Activated CD4-positive, alpha-beta T cell treated with anti-CD3 and anti-CD28 coated beads, Interleukin-2, amount 50 U/mL, for 1 hour (primary cell): ENCODE measurements around the gene LRRC75B.

Experiments
- DNase-seq: peaks from one replicate; pipeline ENCODE4 v3.0.0-alpha.2; 2020

Gene LRRC75B

DNA sequence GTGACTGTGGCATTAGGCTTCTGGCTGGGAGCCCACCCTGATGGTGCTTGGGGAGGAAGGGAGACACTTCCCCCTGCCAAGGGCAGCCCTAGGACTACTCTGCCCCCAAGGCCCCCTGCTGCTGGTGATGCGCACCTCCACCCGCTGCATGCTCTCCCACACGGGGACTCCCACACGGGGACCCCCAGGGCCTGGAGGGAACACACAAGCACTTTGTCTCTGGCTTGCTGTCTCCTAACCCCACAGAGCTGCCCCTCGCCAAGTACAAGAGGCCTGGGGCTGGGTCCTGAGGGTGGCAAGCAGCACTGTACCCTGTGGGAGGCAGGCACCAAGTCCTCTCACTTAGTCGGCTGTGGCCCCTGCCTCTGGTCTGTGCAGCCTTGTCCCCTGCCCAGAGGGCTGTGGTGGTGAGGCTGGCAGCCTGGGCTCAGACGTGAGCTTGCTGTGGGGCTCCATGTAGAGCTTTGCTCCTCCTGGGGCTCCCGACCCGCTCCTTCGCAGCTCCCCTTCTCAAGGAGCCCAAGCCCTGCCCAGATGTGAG lies 7.9 kb downstream of the LRRC75B start:
- DNase-seq, result no peak

DNA sequence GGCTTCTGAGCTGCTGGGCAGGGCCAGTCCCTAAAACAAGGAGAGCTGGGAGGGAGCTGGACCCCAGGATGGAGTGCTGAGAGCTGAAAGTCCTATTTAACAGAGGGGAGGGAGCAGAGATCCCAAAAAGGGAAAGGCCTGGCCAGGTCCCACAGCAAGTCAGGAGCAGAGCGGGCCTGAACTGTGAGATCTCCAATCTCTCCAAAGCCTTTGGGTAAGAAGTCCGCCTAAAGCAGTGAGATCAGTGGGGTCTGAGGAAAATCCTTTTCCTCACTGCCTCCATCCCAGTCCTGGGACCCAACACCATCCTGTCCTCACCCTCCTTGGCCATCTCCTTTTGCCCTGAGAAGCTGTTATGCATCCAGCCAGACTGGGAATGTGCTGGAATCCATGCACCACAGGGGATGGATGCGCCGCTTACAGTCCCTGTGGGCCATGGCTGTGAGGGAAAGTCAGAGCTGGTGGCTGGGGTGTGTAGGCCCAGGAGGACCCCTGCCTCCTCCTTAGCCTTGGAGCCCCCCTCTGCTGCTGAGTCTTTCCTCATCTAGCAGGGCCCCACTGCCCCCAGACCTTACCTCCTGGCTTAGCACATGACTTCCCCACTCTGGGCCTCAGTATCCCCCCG lies 8.6 kb downstream of the LRRC75B start:
- DNase-seq, result no peak

DNA sequence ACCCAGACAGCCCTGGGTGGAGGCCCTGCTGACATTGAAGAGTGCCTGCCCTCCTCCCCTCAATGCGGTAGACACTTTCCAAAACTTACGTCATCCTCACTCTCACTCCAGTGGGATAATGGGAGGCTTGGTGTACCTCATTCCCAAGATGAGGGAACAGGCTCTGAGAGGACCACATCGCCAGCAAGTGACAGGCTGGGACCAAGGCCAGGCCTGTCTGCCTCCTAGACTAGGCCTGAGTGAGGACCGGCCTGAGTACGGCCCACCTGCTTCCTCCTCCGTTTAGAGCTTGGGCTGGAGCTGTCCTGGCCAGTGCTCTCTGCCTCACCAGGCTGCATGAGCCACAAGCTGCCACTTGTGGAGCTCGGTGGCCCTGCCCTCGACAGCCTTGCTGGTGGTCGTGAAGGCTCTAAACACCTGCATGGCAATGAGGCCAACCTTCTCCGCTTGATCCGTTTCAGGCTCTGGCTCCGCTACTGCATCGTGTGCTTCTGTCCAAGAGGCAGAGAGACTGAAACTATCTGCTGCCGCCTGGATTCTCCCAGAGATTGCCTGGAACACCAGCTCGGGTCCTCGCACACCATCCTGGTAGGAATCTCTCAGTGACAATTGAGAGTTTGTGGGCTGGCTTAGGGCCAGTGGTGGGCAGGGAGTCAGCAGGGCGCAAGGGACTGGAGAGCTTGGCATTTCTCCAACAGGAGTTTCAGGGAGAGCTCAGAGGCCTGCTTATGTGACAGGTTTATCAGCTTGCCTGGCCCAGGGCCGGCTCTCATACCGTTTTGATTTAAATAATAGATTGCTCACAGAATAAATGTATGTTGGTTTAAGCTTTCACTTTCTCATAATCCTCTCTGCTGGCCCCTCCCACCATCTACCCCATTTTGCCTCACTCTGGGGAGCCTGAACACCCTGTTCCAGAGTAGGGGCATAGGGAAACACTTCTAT lies 9.4 kb downstream of the LRRC75B start:
- no peak for DNase-seq

DNA sequence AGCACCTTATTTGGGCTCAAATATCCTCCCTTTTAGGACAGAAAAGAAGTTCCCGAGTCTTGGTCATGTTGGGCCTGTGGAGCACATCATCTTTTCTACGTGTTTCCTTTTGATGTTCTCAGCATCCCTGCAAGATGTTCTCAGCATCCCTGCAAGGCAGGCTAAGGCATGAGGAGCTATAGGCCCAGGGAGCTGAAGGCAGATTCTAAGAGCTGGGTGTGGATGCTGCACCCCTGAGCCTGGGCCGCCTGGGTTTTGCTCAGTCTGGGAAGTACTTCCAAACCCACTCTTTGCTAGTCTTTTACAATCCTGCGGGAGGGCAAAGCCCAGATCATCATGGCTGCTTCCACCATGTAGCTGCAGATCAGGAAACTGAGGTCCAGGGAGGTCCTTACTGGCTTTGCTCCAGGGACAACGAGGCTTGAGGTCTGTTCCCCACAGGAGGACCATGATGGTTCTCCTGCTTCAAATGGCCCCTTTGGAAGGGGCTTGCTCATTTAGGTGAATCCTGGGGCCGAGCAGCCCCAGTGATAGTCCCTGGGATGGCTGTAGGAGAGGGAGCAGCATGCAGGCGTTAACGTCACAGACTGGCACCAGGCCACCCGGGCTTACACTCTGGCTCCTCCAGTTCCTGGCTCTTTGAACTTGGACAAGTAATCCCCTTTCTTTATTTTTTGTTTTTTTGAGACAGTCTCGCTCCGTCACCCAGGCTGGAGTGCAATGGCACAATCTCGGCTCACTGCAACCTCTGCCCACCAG lies 10.6 kb downstream of the LRRC75B start:
- no peak for DNase-seq

GRCh38 chr22:24580276-24580675 lies 12.6 kb downstream of the LRRC75B start:
- DNase-seq, result no peak

DNA sequence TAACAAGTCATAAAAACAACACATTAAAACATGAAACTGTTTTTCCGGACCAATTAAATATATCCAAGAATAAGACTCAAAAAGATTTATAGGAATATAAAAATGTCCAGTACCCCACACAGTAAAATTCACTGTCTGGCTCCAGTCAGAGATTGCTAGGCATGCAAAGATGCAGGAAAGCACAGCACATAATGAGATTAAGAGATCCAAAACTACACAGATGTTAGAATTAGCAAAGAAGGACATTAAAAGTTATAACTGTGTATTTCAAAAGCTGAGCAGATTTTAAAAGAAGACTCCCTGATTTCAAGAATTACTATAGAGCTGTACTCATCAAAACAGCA lies 13.6 kb downstream of the LRRC75B start:
- no peak for DNase-seq

GRCh38 chr22:24578355-24579257 lies 14.3 kb downstream of the LRRC75B start:
- DNase-seq, result no peak

- DNase-seq, result no peak
Observed at GRCh38 chr22:24576778-24577177, 16.1 kb downstream of the LRRC75B start.

GRCh38 chr22:24571266-24571665 lies 21.6 kb downstream of the LRRC75B start:
- DNase-seq, result no peak

- no peak for DNase-seq
Observed at GRCh38 chr22:24567668-24568067, 25.2 kb downstream of the LRRC75B start.

DNA sequence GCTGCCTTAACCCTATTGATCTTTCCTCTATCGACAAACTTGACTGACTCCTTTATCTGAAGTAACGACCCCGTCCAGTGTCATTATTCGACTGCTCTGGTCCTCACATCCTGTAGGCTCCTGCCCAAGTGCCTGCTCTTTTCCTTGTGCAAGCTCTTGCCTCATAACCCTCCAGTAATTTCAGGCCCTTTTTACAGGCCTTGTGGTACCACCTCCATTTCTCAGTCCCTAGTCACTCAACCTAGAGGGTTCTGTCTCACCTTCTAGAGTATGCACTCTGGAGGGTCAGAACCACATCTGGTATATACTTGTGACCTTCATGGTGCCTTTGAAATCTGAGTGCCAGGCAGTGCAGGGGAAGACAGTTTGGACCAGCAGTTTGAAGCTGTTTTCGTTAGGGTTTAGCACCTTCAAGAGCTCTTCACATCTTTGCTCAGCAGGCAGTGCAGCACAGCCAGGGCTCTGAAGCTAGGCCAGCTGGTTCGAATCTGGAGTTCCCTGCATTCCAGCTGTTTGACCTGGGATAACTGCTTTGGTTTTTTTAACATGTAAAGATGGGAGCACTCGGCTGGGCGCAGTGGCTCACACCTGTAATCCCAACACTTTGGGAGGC lies 25.9 kb downstream of the LRRC75B start:
- no peak for DNase-seq

DNA sequence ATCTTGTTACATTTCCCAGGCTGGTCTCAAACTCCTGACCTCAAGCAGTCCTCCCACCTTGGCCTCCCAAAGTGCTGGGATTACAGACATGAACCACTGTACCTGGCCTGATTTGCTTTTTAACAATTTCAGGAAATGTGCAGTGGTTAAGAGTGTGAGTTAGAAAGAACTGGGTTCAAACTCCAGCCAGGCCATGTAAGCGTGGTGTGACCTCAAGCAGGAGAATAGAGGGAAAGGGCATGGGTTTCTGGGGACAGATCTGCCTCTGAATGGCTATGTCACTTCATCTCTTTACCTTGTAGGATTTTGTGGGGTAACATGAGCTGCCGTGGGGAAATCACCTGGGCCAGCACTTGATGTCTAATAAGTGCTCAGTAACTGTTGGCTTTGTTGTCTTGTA lies 27.8 kb downstream of the LRRC75B start:
- no peak for DNase-seq

DNA sequence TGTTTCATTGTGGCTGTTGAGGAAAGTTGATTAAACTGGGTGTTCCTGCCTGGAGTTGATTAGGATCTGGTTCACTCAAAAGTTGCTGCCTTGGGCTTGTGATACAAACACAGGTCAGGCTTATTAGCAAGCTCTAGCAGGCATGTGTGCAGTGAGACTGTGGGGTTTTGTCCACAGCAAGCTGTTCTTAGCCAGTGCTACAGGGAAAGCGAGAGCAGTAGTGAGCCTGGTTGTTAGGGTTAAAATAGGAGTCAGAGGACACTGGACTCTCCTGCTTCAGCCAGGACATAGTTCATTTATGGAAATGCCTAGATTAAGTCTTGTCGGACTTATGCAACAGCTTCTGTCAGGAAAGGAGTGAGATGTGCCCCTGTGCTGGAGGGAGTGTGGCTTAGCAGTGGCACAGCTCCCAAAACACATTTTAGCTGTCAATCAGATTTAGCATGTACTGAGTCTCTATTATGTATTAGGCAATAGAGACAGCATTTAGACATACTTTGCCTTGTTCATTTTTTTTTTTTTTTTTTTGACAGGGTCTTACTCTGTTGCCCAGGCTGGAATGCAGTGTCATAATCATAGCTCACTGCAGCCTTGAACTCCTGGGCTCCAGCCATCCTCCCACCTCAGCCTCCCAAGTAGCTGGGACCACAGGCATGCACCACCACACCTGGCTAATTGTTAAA lies 28.4 kb downstream of the LRRC75B start:
- no peak for DNase-seq

DNA sequence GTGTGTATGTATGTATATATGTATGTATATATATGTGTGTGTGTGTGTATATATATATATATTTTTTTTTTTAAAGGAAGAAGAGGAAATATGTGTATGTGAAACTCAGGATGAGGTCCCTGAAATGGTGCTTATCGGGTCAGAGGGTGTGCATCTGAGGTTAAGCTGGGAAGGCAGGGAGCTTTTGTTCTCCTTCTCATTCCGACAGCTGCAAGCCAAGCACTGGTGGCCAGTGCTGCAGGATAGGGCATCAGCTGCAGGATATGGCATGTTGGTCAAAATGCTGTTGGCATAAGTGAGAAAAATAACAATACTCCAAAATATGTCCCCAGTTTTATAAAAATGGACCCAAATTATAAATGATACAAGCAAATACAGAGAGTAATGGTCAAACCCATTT lies 29.6 kb downstream of the LRRC75B start:
- DNase-seq, result no peak

GRCh38 chr22:24559471-24559870 lies 33.4 kb downstream of the LRRC75B start:
- DNase-seq, result no peak

- peak; percentile 100 for DNase-seq
Observed at GRCh38 chr22:24555165-24556039, 37.5 kb downstream of the LRRC75B start, which contains the start of gene SNRPD3. Gene SNRPD3, plus strand, starts transcription at chr22:24555999. Its CDS starts 1,676 bp downstream, at chr22:24557675.

GRCh38 chr22:24554313-24555164 lies 38.3 kb downstream of the LRRC75B start, which contains the start of gene GUCD1:
Gene GUCD1, minus strand, starts transcription at chr22:24555138. Its CDS starts 147 bp downstream, at chr22:24554991.
- peak; percentile 8 for DNase-seq

GRCh38 chr22:24553597-24554312 lies 39.1 kb downstream of the LRRC75B start:
- no peak for DNase-seq
